ENCODE measurements around the gene ATP1A3. TPM values are rescaled to one million over a fixed set of nuclear protein-coding genes. Genes with fewer than 3 reads are reported as not detected.
A peak's percentile ranks its signal among the peaks of the same experiment; 100 is the strongest.

The ATP1A3 gene
- total and polyA plus RNA-seq, 8 donors, result 0.12 to 0.45 (median 0.29) TPM; not detected in 5

- H3K27ac ChIP-seq, result peak overlapping the region; percentile 92 to 97 (median 96)
- no peaks in the 10 kb centered on the region for H3K9me3 ChIP-seq
- TF ChIP-seq POLR2AphosphoS5 (IDR thresholded peaks at IDR 0.05) (peak; percentile 32 to 92 (median 60)), POLR2A (IDR thresholded peaks at IDR 0.05) (no peak), EP300 (IDR thresholded peaks at IDR 0.05) (no peak), CTCF (IDR thresholded peaks at IDR 0.05) (peak in 5 of 7 experiments; percentile 67 to 97 (median 83))
- H3K4me1 ChIP-seq, result peaks cover 15 to 39% (median 24%) of the 10 kb centered on the region in 4 donors
- intact Hi-C loops (cut with DNase I; ENCODE audit: low total_unique reads), result loop anchor here (5.0 kb wide), 1 partner anchor 81 kb away; the partner anchor contains the start of gene CD79A
- peak; percentile 81 to 94 for DNase-seq
- peaks cover 6 to 24% (median 21%) of the 10 kb centered on the region in 4 donors for H3K36me3 ChIP-seq
- H3K27me3 ChIP-seq, result no peaks in the 10 kb centered on the region
- WGBS, 5 donors, result 9 to 14% (median 13%) methylated on average over 10 of the region's 10 CpGs
- H3K4me3 ChIP-seq, result peak overlapping the region; percentile 83 to 92 (median 90)
Observed at GRCh38 chr19:41957838-41958366, 36.1 kb downstream of the ATP1A3 start.

GRCh38 chr19:41957161-41957837, 36.7 kb downstream of the ATP1A3 start:
- peak; percentile 36 to 54 for DNase-seq
- intact Hi-C loops (cut with DNase I; ENCODE audit: low total_unique reads), result loop anchor here (5.0 kb wide), 1 partner anchor 80 kb away; the partner anchor contains the start of gene CD79A
- Histone ChIP-seq H3K27ac (peak overlapping the region; percentile 39 to 97 (median 94)), H3K27me3 (no peaks in the 10 kb centered on the region), H3K36me3 (peaks cover 6 to 24% (median 21%) of the 10 kb centered on the region in 4 donors), H3K4me1 (peaks cover 15 to 39% (median 24%) of the 10 kb centered on the region in 4 donors), H3K4me3 (peak overlapping the region in 1 of 4 donors; percentile 91), H3K9me3 (no peaks in the 10 kb centered on the region)
- WGBS, 5 donors, result 40 to 64% (median 51%) methylated on average over 10 to 11 of the region's 11 CpGs
- no peak for TF ChIP-seq EP300 (IDR thresholded peaks at IDR 0.05)

- no peak for TF ChIP-seq POLR2A (IDR thresholded peaks at IDR 0.05)
- no peak for TF ChIP-seq EP300 (IDR thresholded peaks at IDR 0.05)
- no peak for TF ChIP-seq POLR2AphosphoS5 (IDR thresholded peaks at IDR 0.05)
- TF ChIP-seq CTCF (IDR thresholded peaks at IDR 0.05), result no peak
- peak overlapping the region in 1 of 5 donors; percentile 92 for H3K27ac ChIP-seq
- no peak overlapping the region for H3K4me3 ChIP-seq
- WGBS, 5 donors, result 77 to 93% (median 84%) methylated on average over 3 to 13 of the region's 13 CpGs
- H3K27me3 ChIP-seq, result no peaks in the 10 kb centered on the region
- DNase-seq, result no peak
- H3K36me3 ChIP-seq, result peaks cover 6 to 24% (median 21%) of the 10 kb centered on the region in 4 donors
- intact Hi-C loops (cut with DNase I; ENCODE audit: low total_unique reads), result loop anchor here (5.0 kb wide), 1 partner anchor 79 kb away; the partner anchor contains the start of gene CD79A
- H3K9me3 ChIP-seq, result no peaks in the 10 kb centered on the region
- peaks cover 15 to 42% (median 26%) of the 10 kb centered on the region in 4 donors for H3K4me1 ChIP-seq
Observed at GRCh38 chr19:41956621-41957020, 37.4 kb downstream of the ATP1A3 start.

- no peak for DNase-seq
- Histone ChIP-seq H3K27me3 (no peaks in the 10 kb centered on the region), H3K4me1 (peaks cover 15 to 47% (median 28%) of the 10 kb centered on the region in 4 donors), H3K9me3 (no peaks in the 10 kb centered on the region), H3K27ac (no peak overlapping the region), H3K4me3 (no peak overlapping the region), H3K36me3 (peaks cover 6 to 24% (median 21%) of the 10 kb centered on the region in 4 donors)
- TF ChIP-seq EP300 (IDR thresholded peaks at IDR 0.05) (no peak), POLR2AphosphoS5 (IDR thresholded peaks at IDR 0.05) (no peak), POLR2A (IDR thresholded peaks at IDR 0.05) (no peak), CTCF (IDR thresholded peaks at IDR 0.05) (no peak)
- 44 to 61% (median 51%) methylated on average over 7 of the region's 7 CpGs for WGBS, 5 donors
- intact Hi-C loops (cut with DNase I; ENCODE audit: low total_unique reads), result loop anchor here (5.0 kb wide), 1 partner anchor 78 kb away; the partner anchor contains the start of gene CD79A
Observed at GRCh38 chr19:41955521-41955920, 38.5 kb downstream of the ATP1A3 start.

Measured in stomach (tissue), 9 donors.